Choroid plexus epithelial cell (primary cell): ENCODE data around the gene CIB1.
A peak's percentile ranks its signal among the peaks of the same experiment; 100 is the strongest.

Experiments
- DNase-seq: peaks from one replicate; pipeline ENCODE4 v3.0.0-alpha.2; 2010; ENCODE audit warnings: low read depth
- H3K4me3 ChIP-seq: 2 replicates; pipeline ENCODE4 v1.5.1; 2011; ENCODE audit warnings: low read depth, mild to moderate bottlenecking, control low read depth, low read length, moderate library complexity
- CTCF ChIP-seq: conservative IDR thresholded peaks from 2 replicates; pipeline ENCODE4 v1.5.1; 2011; ENCODE audit warnings: low read depth, mild to moderate bottlenecking, control low read depth, inconsistent platforms, low read length, moderate library complexity

Gene CIB1

GRCh38 chr15:90223441-90224165 is 10.1 kb downstream of the CIB1 start:
- no peak overlapping the region for H3K4me3 ChIP-seq
- DNase-seq: no peak
- no peak for TF ChIP-seq CTCF

GRCh38 chr15:90222547-90222946 is 11.2 kb downstream of the CIB1 start:
- DNase-seq: no peak
- TF ChIP-seq CTCF: no peak
- no peak overlapping the region for H3K4me3 ChIP-seq

- DNase-seq: peak; percentile 87
- H3K4me3 ChIP-seq: no peak overlapping the region
- TF ChIP-seq CTCF: peak; percentile 90
Observed at GRCh38 chr15:90221246-90221900, 12.4 kb downstream of the CIB1 start.

GRCh38 chr15:90219421-90220141 is 14.2 kb downstream of the CIB1 start:
- no peak overlapping the region for H3K4me3 ChIP-seq
- TF ChIP-seq CTCF: peak; percentile 70
- DNase-seq: no peak

- DNase-seq: no peak
- H3K4me3 ChIP-seq: no peak overlapping the region
- no peak for TF ChIP-seq CTCF
Observed at GRCh38 chr15:90217671-90218394, 15.9 kb downstream of the CIB1 start.

- peak; percentile 32 for DNase-seq
- H3K4me3 ChIP-seq: no peak overlapping the region
- TF ChIP-seq CTCF: peak; percentile 60
Observed at GRCh38 chr15:90214553-90215196, 19.1 kb downstream of the CIB1 start.
